ENCODE measurements around the gene PARP16. TPM values are rescaled to one million over a fixed set of nuclear protein-coding genes. Genes with fewer than 3 reads are reported as not detected.

PARP16 gene
- total RNA-seq, 1 donor, result 16.9 TPM

DNA sequence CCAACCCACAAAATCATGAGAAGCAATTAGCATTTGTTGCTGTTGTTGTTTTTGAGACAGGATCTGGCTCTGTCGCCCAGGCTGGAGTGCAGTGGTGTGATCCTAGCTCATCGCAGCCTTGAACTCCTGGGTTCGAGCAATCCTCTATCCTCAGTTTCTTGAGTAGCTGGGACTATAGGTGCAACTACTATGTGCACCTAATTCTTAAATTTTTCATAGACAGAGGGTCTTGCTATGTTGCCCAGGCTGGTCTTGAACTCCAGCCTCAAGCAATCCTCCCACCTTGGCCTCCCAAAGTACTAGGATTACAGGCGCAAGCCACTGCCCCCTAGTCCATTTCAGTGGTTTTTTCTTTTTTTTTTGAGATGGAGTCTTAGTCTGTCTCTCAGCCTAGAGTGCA is 18.3 kb downstream of the PARP16 start:
- H3K9me3 ChIP-seq (ENCODE audit: low read depth, low read length), result no peaks in the 10 kb centered on the region
- H3K4me1 ChIP-seq (ENCODE audit: insufficient read depth, low read length), result no peaks in the 10 kb centered on the region
- no peak overlapping the region for H3K4me3 ChIP-seq (ENCODE audit: low read length)
- no peaks in the 10 kb centered on the region for H3K27me3 ChIP-seq (ENCODE audit: insufficient read depth, low read length)

DNA sequence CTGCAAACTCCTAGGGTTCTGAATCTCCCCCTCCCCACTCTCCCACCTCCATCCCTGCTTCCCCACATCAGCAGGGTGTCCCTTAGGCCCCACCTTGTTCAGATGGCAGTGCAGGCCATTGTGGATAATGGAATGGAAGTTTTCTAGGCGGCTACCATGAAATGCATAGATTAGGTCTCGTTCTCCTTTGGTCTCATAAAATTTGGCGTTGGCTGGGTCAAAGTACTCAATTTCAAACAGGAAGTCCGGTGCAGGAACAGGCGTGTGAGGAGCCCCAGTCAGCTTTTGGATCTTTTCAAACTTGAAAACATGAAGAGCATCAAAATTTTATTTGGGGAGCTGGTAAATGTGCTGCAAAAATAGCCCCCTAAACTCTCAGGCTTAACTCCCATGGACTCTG is 20.2 kb downstream of the PARP16 start:
- H3K27me3 ChIP-seq (ENCODE audit: insufficient read depth, low read length), result no peaks in the 10 kb centered on the region
- H3K9me3 ChIP-seq (ENCODE audit: low read depth, low read length), result no peaks in the 10 kb centered on the region
- H3K4me3 ChIP-seq (ENCODE audit: low read length), result no peak overlapping the region
- no peaks in the 10 kb centered on the region for H3K4me1 ChIP-seq (ENCODE audit: insufficient read depth, low read length)

DNA sequence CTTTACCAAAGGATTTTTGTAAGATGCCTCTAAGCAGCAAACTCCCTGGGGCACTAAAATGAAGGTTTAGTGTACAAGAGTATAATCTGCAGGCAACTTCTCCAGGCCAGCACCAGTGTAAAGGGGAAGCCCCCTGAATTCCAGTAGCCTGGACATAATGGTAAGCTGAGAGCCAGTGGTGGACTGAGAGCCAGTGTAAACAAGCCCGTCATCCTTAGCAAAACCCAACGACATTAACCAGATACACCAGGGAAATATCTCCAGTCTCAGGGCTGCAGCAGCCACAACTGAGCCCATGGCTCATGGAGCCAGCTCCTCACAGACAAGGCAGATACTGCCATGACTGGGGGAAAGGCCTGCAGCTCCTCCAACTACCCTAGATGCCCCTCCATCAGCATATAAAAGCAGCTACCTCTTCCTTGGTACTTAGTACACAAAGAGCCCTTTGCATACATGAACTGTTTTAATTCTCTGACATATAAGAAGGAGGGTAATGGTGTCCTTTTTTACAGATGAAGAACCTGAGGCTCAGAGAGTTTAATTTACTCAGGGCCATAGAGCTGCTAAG is 21.7 kb downstream of the PARP16 start:
- Histone ChIP-seq H3K27me3 (ENCODE audit: insufficient read depth, low read length) (no peaks in the 10 kb centered on the region), H3K4me1 (ENCODE audit: insufficient read depth, low read length) (no peaks in the 10 kb centered on the region), H3K9me3 (ENCODE audit: low read depth, low read length) (no peaks in the 10 kb centered on the region), H3K4me3 (ENCODE audit: low read length) (no peak overlapping the region)

DNA sequence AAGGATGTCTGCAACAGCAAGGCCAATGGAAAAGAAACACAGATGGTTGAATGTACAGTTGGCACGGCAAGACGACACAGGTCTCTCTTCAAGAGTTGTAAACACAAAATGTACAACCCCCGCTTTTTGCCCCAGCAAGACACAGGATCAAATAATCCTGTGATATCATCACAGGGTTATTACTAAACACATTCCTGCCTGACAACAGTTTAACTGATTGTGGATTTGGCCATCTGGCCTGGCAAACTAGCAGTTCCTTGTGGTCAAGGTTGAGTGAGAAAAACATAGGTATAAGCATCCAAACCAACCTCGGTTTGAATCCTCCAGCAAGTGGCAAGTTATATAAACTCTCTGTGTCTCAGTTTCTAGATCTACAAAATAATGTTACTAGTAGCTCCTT is 23.4 kb downstream of the PARP16 start:
- H3K27me3 ChIP-seq (ENCODE audit: insufficient read depth, low read length), result no peaks in the 10 kb centered on the region
- H3K4me3 ChIP-seq (ENCODE audit: low read length), result no peak overlapping the region
- no peaks in the 10 kb centered on the region for H3K9me3 ChIP-seq (ENCODE audit: low read depth, low read length)
- H3K4me1 ChIP-seq (ENCODE audit: insufficient read depth, low read length), result no peaks in the 10 kb centered on the region

DNA sequence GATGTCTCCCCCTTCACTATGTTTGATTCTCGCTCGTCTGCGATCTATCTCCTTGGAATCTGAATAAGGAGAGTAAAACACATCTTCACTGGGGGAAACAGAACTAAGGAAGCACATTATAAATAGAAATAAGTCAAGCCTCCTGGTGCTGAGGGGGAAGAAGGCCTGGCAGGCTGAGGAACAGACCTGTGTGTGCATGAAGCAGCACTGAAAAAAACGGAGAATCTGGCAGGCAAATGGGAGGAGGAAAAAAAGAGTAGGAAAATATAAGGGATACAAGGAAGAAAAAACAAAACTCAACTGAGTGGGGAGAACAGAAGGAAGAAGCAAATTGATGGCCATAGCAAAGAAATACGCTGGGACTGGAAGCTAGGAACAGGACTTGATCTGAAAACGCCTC is 25.7 kb downstream of the PARP16 start:
- Histone ChIP-seq H3K27me3 (ENCODE audit: insufficient read depth, low read length) (no peaks in the 10 kb centered on the region), H3K4me3 (ENCODE audit: low read length) (no peak overlapping the region), H3K9me3 (ENCODE audit: low read depth, low read length) (no peaks in the 10 kb centered on the region), H3K4me1 (ENCODE audit: insufficient read depth, low read length) (no peaks in the 10 kb centered on the region)

DNA sequence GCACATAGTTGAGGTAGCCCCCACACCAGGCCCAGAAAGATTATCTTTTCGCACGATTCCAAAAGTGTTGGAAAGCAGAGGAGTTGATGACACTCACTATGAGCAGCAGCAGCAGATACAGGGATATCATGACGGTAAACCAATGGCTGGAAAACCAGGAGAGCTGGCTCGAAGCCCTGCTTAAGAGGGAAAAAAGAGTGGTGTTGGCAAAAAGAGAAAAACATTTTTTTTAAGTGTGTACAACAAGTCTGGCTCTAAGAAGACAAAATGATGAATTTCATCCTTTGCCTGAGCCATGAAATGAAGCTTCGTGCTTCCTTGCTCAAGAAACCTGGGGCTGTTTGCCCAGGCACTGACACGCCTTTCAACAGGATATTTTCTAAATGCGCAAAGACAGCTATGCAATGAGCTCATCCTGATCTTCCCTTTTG is 27.3 kb downstream of the PARP16 start:
- no peaks in the 10 kb centered on the region for H3K27me3 ChIP-seq (ENCODE audit: insufficient read depth, low read length)
- no peaks in the 10 kb centered on the region for H3K4me1 ChIP-seq (ENCODE audit: insufficient read depth, low read length)
- H3K9me3 ChIP-seq (ENCODE audit: low read depth, low read length), result no peaks in the 10 kb centered on the region
- H3K4me3 ChIP-seq (ENCODE audit: low read length), result no peak overlapping the region

DNA sequence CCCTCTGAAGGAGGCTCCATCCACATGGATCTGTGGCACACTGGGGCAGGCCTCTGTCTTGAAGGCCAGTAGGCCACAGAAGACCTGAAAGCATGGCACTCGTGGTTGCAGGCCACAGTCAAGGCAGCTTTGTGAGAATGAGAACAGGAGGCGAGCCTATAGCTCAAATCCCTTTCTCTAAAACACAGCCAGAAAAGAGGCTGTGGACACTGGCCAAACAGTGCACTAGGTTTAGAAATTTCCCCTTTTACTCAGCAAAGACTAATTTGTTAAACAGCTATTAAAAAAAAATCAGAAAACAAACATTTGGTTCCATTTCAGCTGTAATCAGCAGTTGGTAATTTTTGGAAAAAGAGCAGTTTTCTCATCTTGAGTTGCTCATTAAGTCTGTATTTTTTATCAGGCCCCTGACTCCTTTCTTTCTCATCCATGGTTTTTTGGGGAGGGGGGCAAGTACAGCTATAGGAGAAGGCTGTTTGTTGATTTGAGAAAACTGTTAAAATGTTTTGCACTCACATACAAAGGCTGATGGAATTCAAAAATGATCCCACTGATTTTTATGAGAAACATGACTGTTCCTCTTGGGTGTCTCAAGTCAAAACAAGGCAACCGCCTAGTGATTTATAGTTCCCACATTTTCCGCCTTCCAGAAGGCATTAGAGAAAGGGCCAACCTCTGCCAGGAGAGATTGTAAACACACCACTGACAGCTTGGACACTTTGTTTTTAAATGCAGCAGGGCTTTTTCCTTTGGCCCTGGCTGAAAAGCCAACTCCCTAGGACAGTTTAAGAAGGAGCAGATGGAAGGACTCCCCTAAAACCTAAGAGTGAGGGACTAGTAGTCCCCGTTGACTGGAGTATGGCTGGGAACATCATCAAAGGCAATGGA is 28.1 kb downstream of the PARP16 start:
- H3K27me3 ChIP-seq (ENCODE audit: insufficient read depth, low read length), result no peaks in the 10 kb centered on the region
- H3K4me1 ChIP-seq (ENCODE audit: insufficient read depth, low read length), result no peaks in the 10 kb centered on the region
- H3K9me3 ChIP-seq (ENCODE audit: low read depth, low read length), result no peaks in the 10 kb centered on the region
- H3K4me3 ChIP-seq (ENCODE audit: low read length), result no peak overlapping the region

DNA sequence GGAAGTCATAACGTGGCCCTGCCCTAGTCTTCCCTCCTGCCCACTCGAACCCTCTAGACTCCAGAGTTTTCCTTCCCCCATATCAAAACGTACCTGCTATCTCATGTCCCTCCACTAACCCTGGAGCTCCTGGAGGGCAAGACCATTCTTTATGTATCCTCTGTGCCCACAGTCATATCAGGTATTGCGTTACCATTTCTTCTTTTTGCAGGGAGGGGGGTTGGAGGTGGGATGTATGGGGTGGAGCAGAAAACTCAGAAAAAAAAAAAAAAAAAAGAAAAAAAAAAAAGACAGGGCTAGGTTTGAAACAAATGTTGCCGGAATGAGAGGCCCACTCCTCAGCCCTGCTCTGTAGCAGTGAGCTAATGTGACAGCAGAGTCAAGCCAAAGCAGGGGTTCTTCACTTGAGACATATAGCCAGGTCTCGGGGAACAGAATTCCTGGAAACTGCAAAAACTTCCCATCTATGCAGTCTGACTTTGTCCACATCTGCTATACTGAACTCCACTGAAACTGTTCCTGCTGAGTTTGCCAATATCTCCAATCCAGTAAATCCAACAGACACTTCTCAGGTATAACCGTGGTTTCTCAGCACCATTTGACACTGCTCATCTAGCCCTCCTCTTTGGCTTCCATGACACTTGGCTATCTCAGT is 31.1 kb downstream of the PARP16 start:
- no peaks in the 10 kb centered on the region for H3K9me3 ChIP-seq (ENCODE audit: low read depth, low read length)
- H3K4me3 ChIP-seq (ENCODE audit: low read length), result no peak overlapping the region
- no peaks in the 10 kb centered on the region for H3K4me1 ChIP-seq (ENCODE audit: insufficient read depth, low read length)
- no peaks in the 10 kb centered on the region for H3K27me3 ChIP-seq (ENCODE audit: insufficient read depth, low read length)

DNA sequence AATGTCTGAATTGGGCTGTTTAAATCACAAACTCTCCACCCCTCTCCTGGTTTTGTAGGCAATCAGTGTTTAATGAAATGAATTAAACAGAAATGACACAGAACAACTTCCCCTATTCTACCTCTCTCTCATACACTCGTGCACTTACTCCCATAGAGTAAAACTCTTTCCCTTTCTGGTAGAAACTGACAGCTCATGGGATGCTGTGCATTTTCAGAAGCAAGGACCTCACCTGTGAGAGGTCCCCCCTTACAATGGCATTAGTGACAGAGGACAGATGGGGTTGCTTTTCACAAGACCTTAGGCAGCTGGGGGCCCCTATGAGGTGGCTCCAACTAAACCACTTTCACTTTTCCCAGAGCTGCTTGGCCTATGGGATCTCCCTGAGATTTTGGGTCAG is 31.9 kb downstream of the PARP16 start:
- H3K4me1 ChIP-seq (ENCODE audit: insufficient read depth, low read length), result no peaks in the 10 kb centered on the region
- H3K4me3 ChIP-seq (ENCODE audit: low read length), result no peak overlapping the region
- no peaks in the 10 kb centered on the region for H3K27me3 ChIP-seq (ENCODE audit: insufficient read depth, low read length)
- H3K9me3 ChIP-seq (ENCODE audit: low read depth, low read length), result no peaks in the 10 kb centered on the region

DNA sequence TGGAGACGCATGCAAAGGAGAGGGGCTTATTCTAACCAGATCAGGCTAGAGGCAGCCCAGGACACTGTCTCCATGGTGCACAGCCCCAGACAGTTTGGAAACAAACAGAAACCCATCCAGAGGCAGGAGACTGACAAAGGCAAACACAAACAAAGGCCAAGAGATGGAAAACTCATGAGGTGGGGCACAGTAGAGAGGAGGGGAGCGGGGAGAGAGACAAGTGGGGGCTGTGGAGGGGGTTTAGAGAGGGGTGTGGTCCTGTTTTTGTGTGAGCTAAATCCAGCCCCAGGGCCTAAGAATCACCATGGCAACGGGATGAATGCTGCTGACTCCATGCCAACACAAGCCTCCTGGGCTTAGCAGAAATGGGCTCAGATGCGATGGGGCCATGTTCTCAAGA is 32.3 kb downstream of the PARP16 start:
- Histone ChIP-seq H3K4me1 (ENCODE audit: insufficient read depth, low read length) (no peaks in the 10 kb centered on the region), H3K9me3 (ENCODE audit: low read depth, low read length) (no peaks in the 10 kb centered on the region), H3K4me3 (ENCODE audit: low read length) (no peak overlapping the region), H3K27me3 (ENCODE audit: insufficient read depth, low read length) (no peaks in the 10 kb centered on the region)

DNA sequence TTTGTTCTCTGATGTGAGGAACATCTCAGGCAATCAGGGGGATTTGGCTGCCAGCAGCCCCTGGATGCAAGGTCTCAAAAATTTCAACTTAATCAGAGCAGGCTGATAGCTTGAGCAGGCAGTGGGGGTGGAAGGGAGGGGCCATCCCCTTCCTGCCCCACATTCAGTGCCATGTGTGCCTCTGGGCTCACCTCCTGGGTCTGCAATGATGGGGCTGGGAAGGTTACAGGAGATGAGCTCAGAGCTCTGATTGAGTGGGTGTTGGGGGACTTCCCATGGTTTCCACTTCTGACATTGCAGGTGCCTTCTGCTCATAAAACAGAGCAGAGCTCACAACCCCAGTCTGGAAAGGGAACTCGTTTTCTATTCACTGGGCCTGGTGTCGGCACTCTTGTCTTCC is 37.0 kb downstream of the PARP16 start:
- Histone ChIP-seq H3K4me3 (ENCODE audit: low read length) (no peak overlapping the region), H3K27me3 (ENCODE audit: insufficient read depth, low read length) (no peaks in the 10 kb centered on the region), H3K9me3 (ENCODE audit: low read depth, low read length) (no peaks in the 10 kb centered on the region), H3K4me1 (ENCODE audit: insufficient read depth, low read length) (no peaks in the 10 kb centered on the region)

DNA sequence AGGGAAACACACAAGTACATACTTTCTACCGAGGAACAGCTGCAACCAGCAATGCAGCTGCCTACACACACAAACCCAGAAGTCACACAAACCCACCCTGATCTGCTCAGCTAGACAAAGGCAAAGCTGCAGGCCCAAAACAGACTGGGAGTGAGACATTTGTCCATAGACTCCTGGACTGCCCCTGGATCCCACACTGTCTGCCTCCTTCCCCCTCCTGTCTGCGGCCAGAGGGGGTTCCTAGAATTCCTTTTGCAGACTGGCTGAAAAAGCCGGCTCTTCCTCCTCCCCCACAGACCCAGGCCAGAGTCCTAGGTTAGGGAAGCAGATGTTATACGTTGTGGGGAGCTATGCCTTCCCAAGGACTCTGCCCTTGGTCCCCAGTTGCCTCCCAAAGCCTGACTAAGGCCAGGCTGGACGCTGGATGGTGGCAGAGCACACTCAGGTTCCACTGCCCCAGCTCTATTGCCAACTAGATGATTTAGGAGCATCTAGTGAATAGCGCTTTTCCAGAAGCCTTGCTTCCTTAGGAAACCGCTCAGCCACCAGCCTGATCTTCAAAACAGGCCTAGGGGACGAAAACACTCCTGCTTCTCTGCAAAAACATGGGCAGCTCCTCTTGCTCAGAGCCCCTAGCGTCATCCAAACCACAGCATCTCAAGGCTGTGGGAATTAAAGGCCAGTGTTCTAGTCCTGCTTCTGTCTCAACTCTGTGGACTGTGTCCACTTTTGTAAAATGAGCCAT is 38.0 kb downstream of the PARP16 start:
- Histone ChIP-seq H3K9me3 (ENCODE audit: low read depth, low read length) (no peaks in the 10 kb centered on the region), H3K27me3 (ENCODE audit: insufficient read depth, low read length) (no peaks in the 10 kb centered on the region), H3K4me3 (ENCODE audit: low read length) (no peak overlapping the region), H3K4me1 (ENCODE audit: insufficient read depth, low read length) (no peaks in the 10 kb centered on the region)

DNA sequence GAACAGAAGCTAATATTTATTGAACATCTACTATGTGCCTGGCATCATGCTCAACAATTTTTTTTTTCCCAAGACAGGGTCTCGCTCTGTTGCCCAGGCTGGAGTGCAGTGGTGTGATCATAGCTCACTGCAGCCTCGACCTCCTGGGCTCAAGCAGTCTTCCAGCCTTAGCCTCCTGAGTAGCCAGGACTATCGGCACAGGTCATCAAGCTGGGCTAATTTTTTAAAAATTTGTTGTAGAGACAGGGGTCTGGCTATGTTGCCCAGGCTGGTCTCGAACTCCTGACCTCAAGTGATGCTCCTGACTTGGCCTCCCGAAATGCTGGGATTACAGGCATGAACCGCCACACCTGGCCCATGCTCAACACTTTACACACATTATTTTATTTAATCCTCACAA is 39.7 kb downstream of the PARP16 start:
- Histone ChIP-seq H3K9me3 (ENCODE audit: low read depth, low read length) (no peaks in the 10 kb centered on the region), H3K27me3 (ENCODE audit: insufficient read depth, low read length) (no peaks in the 10 kb centered on the region), H3K4me3 (ENCODE audit: low read length) (no peak overlapping the region), H3K4me1 (ENCODE audit: insufficient read depth, low read length) (no peaks in the 10 kb centered on the region)

DNA sequence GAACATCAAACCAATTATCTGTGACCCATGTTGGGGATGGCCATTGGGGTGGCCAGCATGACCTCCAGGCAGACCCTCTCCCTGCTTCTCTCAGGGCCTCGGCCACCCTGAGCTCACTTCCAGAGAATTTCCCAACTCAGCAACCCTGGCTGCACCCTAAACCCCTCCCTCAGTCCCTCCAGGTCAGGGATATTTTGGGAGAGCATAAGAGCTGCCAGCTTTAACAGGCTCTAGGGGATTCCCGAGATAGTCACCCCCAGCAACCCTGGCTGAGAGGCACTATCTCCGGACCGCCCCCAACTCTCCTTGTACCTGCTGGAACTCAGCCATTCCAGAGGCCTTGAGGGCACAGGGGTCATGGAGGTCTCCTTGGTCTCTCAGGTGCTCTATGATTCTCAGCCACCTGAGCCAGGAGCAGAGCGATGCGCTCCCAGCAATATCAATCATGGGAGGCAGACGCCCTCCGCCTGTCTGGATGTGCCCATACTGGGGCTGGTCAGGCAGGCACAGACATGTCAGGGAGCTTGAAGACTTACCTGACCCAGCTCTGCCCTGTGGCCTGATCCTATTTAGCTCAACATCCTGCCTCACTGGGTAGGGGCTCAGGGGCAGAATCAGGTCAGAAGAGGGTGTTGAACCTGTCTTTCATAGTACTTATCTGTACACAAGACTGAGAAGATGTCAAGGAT is 40.5 kb downstream of the PARP16 start:
- Histone ChIP-seq H3K4me3 (ENCODE audit: low read length) (no peak overlapping the region), H3K27me3 (ENCODE audit: insufficient read depth, low read length) (no peaks in the 10 kb centered on the region), H3K4me1 (ENCODE audit: insufficient read depth, low read length) (no peaks in the 10 kb centered on the region), H3K9me3 (ENCODE audit: low read depth, low read length) (no peaks in the 10 kb centered on the region)

Measured in mononuclear cell (primary cell).